GM18519 (cell line): ENCODE data around the gene MPND.

ENCODE experiments used
- ATAC-seq: cut with Tn5 transposase; IDR thresholded peaks from one replicate; pipeline ENCODE4 v1.9.1; 2021; ENCODE audit warnings: mild to moderate bottlenecking, moderate library complexity; ENCODE audit not compliant: unreplicated experiment, low FRiP score

The MPND gene

GRCh38 chr19:4363571-4364304 lies 20.4 kb downstream of the MPND start:
- ATAC-seq = no peak

DNA sequence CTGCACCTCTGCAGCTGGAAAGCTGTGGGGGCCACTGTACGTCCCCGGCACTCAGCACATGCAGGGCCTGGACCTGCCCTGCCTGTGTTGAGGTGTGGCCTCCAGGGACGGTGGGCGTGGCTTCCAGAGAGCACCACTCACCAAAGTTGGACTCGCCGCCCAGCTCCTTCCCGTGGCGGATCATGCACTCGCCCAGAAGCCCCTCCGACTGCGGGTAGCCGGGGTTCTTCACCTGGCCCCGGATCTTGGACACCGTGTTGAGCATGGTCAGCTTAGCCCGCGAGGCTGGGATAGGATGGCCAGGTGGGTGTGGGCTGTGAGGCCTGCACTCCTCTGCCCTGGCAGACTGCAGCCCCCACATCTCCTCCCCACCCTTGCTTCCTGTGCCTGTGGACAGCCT lies 22.0 kb downstream of the MPND start:
- no peak for ATAC-seq

GRCh38 chr19:4365791-4366665 lies 22.7 kb downstream of the MPND start:
- ATAC-seq = no peak

GRCh38 chr19:4366666-4367335 lies 23.4 kb downstream of the MPND start:
- ATAC-seq = no peak

GRCh38 chr19:4367336-4367723 lies 24.0 kb downstream of the MPND start:
- no peak for ATAC-seq

GRCh38 chr19:4367781-4368127 lies 24.4 kb downstream of the MPND start:
- ATAC-seq = no peak

DNA sequence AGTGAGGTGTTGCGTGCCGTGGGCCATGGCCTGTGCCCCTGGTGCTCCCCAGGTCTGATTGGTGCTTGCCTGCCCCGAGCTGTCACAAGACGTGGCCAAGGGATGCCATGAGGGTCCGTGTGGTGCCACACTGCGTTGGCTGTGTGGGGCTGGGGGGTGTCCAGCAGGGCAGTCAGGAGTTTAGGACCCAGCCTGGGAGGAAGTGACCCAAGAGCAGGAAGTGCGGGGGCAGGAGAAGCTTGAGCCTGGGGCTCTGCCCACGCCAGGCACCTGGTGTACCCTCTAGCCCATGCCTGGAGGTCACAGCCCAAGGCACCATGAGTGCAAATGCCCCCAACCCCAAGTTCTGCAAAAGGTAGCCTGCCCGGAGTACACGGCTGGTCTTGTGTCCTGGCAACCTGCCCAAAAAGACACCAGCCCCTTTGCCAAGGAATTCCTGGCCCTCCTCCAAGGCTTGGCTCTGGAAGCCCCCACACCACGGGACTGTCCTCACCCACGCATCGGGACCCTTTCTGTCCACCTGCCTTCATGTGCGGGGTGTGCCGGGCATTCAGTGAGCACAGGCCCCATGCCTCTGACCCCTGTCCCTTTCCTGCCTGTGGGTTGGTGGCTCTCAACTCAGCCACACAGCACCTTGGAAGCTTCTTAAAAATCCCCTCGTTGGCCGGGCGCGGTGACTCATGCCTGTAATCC lies 24.9 kb downstream of the MPND start:
- no peak for ATAC-seq

DNA sequence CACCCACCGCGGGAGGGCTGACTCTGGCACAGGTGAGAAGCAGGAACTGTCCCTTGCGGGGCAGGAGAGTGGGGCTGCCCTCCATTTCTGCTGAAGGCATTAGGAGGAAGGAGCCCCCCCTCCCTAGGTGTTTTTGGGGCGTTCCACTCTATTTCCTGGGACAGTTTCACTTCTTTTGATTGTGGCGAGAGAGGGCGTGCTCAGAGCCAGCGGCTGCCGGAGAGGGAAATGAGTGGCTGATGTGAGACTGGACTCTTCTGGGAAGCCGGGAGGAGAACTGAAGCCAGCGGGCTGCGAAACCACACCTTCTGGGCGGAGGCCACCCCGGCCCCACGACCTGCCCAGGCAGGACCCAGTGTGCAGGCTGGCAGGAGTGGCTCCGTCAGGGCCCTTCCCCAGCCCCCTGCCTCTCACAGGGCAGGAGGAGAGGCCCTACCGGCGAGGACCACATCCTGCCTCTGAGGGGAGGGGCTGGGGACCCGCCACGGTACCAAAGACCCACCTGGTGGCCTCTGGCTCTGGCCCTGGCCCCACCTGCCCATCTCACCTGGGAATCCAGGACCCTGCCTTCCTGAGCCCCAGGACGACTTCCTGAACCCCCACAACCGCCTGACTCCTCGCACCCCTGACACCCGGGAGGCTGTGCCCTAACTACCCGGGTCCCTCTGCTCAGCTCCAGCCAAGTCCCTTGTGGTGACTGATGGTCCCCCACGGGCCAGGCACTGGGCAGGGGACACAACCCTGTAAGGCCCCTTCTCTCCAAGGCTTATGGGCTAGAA lies 25.9 kb downstream of the MPND start:
- ATAC-seq = peak; percentile 39

DNA sequence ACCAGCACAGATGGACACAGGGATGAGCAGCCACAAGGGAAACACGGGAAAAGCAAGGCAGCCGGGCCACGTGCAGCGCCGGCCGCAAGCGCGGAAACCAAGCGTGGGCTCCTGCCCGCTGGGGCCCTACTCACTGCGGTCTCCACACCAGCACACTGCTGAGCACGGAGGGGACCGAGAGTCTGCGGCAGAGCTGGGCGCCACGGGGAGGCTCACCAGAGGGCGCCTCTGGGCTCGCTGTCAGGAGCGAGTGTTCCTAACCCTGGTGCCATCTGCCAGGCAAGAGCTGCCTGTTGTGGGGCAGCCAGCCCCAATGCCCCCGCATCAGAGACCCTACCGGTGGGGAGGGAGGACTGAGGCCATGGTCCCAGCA lies 26.5 kb downstream of the MPND start:
- no peak for ATAC-seq

DNA sequence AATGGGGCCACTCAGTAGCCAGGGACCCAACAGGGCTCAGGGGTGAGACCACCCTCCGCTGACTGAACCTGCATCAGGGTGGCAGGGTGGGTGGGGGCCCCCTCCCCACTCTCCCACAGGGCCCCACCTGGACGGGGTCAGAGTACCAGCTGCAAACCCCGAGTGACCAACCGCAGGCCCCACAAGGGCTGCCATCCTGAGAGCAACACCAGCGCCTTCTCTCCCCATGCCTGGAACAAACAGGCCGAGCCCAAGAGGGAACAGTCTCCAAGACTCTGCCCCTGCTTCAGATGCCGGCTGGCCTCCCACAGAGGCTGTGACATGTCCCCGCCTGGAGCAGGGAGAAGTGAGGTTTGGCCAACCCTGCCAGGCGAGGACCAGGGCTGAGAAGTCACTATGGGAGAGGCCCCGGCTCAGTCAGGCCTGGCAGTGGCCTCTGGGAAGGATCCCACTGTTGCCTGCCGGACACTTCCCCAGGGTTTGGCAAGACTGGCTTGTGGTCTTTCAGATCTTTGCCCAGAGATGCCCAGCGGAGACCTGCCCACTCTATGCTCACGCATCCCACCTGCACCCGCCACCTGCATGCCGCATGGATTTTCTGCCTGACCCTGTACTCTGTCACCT lies 27.2 kb downstream of the MPND start:
- no peak for ATAC-seq

GRCh38 chr19:4371247-4372164 lies 28.1 kb downstream of the MPND start:
- no peak for ATAC-seq

DNA sequence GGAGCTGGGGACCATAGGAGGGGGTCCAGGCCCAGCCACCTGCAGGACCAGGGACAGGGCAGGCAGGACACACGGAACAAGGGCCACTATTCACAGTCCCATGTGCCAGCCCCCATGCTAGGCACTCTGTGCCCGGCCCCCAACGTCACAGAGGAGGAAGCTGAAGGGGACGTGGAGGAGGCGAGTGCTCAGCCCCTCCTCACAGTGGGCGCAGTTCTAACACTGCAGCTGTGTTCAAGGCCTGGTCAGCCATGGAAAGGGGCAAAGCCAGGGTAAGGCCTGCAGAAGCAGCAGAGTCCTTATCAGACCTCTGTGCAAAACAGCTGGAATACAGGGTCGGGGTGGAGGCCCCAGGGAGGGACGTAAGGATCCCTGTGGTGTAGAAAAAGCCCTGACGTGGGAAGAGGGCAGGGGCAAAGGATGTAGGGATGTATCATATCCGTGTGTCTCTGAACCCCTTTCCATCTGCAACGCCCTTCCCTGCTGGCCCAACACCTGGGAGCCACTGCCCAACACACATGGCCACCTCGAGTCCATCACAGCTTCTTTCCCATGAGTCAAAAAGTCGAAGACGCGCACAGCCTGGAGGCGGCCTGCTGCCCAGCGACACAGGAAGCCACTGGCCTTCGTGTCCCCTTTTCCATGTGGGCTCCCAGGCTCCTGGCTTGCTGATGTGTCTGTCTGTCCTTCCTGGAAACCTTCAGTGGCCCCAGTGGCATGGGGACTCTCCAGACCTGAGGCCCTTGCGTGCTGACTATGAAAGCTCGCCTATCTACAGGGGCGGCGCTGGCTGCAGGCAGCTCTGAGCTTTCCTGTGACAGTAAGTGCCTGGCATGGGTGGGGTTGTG lies 29.0 kb downstream of the MPND start:
- no peak for ATAC-seq

GRCh38 chr19:4373013-4373367 lies 29.6 kb downstream of the MPND start:
- ATAC-seq = no peak

GRCh38 chr19:4373601-4374497 lies 30.5 kb downstream of the MPND start:
- no peak for ATAC-seq

GRCh38 chr19:4374498-4375163 lies 31.3 kb downstream of the MPND start:
- ATAC-seq = no peak
